ENCODE data around the gene CLNK.

CLNK gene

GRCh38 chr4:10656988-10657387, 27.6 kb downstream of the CLNK start:
- H3K4me3 Mint-ChIP-seq = no peak overlapping the region
- no peak for ATAC-seq
- H3K9me3 Mint-ChIP-seq = peaks cover 7% of the 10 kb centered on the region
- H3K4me1 Mint-ChIP-seq = peaks cover 21% of the 10 kb centered on the region
- no peaks in the 10 kb centered on the region for H3K27me3 Mint-ChIP-seq
- peaks cover 10% of the 10 kb centered on the region for H3K36me3 Mint-ChIP-seq
- no peak overlapping the region for H3K27ac Mint-ChIP-seq

GRCh38 chr4:10656420-10656819, 28.1 kb downstream of the CLNK start:
- Mint-ChIP-seq H3K9me3 (peaks cover 7% of the 10 kb centered on the region), H3K4me3 (no peak overlapping the region), H3K27ac (no peak overlapping the region), H3K4me1 (peaks cover 21% of the 10 kb centered on the region), H3K27me3 (no peaks in the 10 kb centered on the region), H3K36me3 (peaks cover 10% of the 10 kb centered on the region)
- ATAC-seq = no peak

DNA sequence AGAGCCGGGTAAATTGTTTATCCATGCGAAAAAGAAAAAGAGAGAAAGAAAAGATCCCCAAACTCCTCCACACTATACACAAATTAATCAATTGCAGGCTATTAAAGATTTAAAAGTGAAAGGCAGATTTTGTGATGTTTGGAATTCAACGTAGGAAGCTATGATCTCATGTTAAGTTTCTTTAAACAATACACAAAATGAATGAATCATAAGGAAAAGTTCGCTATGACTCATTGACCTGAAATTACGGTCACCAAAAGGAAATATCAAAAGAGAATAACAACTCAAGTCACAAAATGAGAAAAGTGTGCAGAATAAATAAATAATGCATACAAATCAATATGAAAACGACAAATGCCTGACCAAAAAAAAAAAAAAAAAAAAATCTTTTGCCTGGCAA, 28.6 kb downstream of the CLNK start:
- peaks cover 10% of the 10 kb centered on the region for H3K36me3 Mint-ChIP-seq
- ATAC-seq = no peak
- H3K4me1 Mint-ChIP-seq = peaks cover 21% of the 10 kb centered on the region
- peaks cover 7% of the 10 kb centered on the region for H3K9me3 Mint-ChIP-seq
- no peak overlapping the region for H3K4me3 Mint-ChIP-seq
- H3K27ac Mint-ChIP-seq = no peak overlapping the region
- H3K27me3 Mint-ChIP-seq = no peaks in the 10 kb centered on the region

GRCh38 chr4:10648479-10648878, 36.1 kb downstream of the CLNK start:
- H3K27ac Mint-ChIP-seq = no peak overlapping the region
- peaks cover 3% of the 10 kb centered on the region for H3K9me3 Mint-ChIP-seq
- no peaks in the 10 kb centered on the region for H3K4me1 Mint-ChIP-seq
- H3K27me3 Mint-ChIP-seq = no peaks in the 10 kb centered on the region
- peaks cover 4% of the 10 kb centered on the region for H3K36me3 Mint-ChIP-seq
- ATAC-seq = no peak
- no peak overlapping the region for H3K4me3 Mint-ChIP-seq

GRCh38 chr4:10647846-10648245, 36.7 kb downstream of the CLNK start:
- H3K4me3 Mint-ChIP-seq = no peak overlapping the region
- H3K27ac Mint-ChIP-seq = no peak overlapping the region
- no peaks in the 10 kb centered on the region for H3K27me3 Mint-ChIP-seq
- peaks cover 2% of the 10 kb centered on the region for H3K9me3 Mint-ChIP-seq
- H3K4me1 Mint-ChIP-seq = no peaks in the 10 kb centered on the region
- no peak for ATAC-seq
- peaks cover 5% of the 10 kb centered on the region for H3K36me3 Mint-ChIP-seq

DNA sequence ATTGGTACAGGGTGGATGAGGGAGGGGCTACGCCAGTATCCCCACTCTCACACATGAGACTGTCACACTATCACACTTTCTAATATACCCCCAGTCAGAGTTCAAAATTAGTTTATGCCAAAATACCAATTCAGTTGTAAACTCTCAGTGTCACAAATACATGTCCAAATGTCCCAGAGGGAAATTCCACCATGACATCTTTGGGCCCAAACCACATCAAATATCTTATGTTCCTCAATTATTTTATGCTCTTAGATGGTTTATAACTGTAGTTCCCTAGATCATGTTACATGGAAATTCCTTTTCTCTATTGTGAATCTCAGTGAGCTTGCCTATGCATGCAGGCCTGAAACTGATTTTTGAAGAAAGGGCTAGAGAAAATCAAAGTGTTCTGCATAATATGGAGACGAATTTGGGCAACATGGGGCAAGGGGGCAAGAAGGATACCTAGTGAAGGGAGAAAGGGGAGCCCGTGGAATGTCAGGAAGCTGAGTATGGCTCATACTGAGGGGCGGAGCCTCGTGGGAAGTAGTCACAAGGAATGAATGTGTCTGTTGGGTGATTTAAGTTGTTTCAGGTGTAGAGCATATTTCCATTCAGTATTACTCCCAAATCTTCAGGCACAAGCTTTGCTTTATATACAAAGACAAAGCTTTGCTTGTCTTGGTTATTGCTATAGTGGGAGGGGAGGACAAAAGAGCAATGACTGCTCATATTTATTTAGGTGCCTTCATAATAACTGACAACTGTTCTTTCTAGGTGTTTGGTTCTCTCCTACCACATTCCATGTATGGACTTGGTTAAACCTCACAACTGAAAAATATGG, 40.8 kb downstream of the CLNK start:
- H3K36me3 Mint-ChIP-seq = peaks cover 22% of the 10 kb centered on the region
- peaks cover 7% of the 10 kb centered on the region for H3K9me3 Mint-ChIP-seq
- no peak overlapping the region for H3K4me3 Mint-ChIP-seq
- peaks cover 10% of the 10 kb centered on the region for H3K4me1 Mint-ChIP-seq
- ATAC-seq = no peak
- H3K27me3 Mint-ChIP-seq = no peaks in the 10 kb centered on the region
- no peak overlapping the region for H3K27ac Mint-ChIP-seq

- H3K4me1 Mint-ChIP-seq = peaks cover 10% of the 10 kb centered on the region
- peaks cover 7% of the 10 kb centered on the region for H3K9me3 Mint-ChIP-seq
- H3K27ac Mint-ChIP-seq = no peak overlapping the region
- no peaks in the 10 kb centered on the region for H3K27me3 Mint-ChIP-seq
- no peak overlapping the region for H3K4me3 Mint-ChIP-seq
- no peak for ATAC-seq
- H3K36me3 Mint-ChIP-seq = peaks cover 22% of the 10 kb centered on the region
These were observed 43.9 kb downstream of the CLNK start for GRCh38 chr4:10640561-10641201.

- Mint-ChIP-seq H3K4me1 (peaks cover 10% of the 10 kb centered on the region), H3K4me3 (no peak overlapping the region), H3K27ac (no peak overlapping the region), H3K36me3 (peaks cover 22% of the 10 kb centered on the region), H3K9me3 (peaks cover 7% of the 10 kb centered on the region), H3K27me3 (no peaks in the 10 kb centered on the region)
- ATAC-seq = no peak
These were observed 44.9 kb downstream of the CLNK start for GRCh38 chr4:10639664-10640063.

DNA sequence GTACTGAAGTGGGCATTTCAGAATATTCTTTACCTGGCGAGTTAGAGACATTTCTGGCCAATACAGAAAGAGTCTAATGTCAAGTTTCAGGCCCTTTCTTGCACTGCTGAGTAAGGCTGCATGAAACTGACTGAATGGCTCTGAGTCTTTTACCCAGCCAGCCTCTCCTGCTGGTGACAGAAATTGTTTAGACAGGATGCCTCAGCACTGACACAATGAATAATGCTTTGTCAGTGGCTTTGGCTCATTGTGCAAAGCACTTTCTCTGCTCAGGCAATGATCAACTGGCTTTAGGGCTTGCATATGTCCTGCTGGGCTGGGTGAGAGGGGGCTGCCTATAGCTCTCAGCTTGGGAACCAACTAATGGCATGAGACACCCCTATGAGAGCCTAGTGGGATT, 45.5 kb downstream of the CLNK start:
- Mint-ChIP-seq H3K9me3 (peaks cover 7% of the 10 kb centered on the region), H3K4me1 (peaks cover 10% of the 10 kb centered on the region), H3K27me3 (no peaks in the 10 kb centered on the region), H3K36me3 (peaks cover 22% of the 10 kb centered on the region), H3K4me3 (no peak overlapping the region), H3K27ac (no peak overlapping the region)
- ATAC-seq = no peak

GRCh38 chr4:10635091-10635490, 49.5 kb downstream of the CLNK start:
- Mint-ChIP-seq H3K36me3 (peaks cover 5% of the 10 kb centered on the region), H3K4me3 (no peak overlapping the region), H3K9me3 (peaks cover 3% of the 10 kb centered on the region), H3K27ac (no peak overlapping the region), H3K4me1 (no peaks in the 10 kb centered on the region), H3K27me3 (no peaks in the 10 kb centered on the region)
- ATAC-seq = no peak

GRCh38 chr4:10629394-10629793, 55.2 kb downstream of the CLNK start:
- H3K27ac Mint-ChIP-seq = no peak overlapping the region
- no peak for ATAC-seq
- H3K36me3 Mint-ChIP-seq = peaks cover 5% of the 10 kb centered on the region
- peaks cover 3% of the 10 kb centered on the region for H3K9me3 Mint-ChIP-seq
- no peak overlapping the region for H3K4me3 Mint-ChIP-seq
- no peaks in the 10 kb centered on the region for H3K27me3 Mint-ChIP-seq
- peaks cover 12% of the 10 kb centered on the region for H3K4me1 Mint-ChIP-seq

DNA sequence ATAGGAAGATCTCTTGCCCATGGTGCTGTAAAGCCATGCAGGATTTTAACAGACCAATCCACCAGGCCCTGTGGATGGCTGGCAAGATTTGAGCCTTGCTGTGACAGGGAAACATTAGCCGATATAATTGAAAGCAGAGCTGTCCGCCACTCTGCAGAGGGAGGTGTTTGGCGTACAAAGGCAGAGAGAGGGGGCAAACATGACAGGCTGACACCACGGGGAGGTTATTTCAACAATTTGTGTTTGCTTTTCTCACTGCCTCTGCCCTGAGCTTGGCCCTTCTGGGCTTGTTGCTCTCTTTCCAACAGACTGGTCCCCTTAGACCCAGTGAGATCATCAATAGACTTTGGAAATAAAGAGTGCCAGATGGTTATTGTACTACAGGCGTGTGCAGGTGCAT, 59.4 kb downstream of the CLNK start:
- H3K36me3 Mint-ChIP-seq = no peaks in the 10 kb centered on the region
- no peaks in the 10 kb centered on the region for H3K27me3 Mint-ChIP-seq
- H3K9me3 Mint-ChIP-seq = no peaks in the 10 kb centered on the region
- H3K27ac Mint-ChIP-seq = peak overlapping the region; percentile 31
- H3K4me3 Mint-ChIP-seq = no peak overlapping the region
- H3K4me1 Mint-ChIP-seq = peaks cover 12% of the 10 kb centered on the region
- no peak for ATAC-seq

- Mint-ChIP-seq H3K9me3 (no peaks in the 10 kb centered on the region), H3K36me3 (no peaks in the 10 kb centered on the region), H3K4me3 (no peak overlapping the region), H3K27me3 (no peaks in the 10 kb centered on the region), H3K4me1 (peaks cover 18% of the 10 kb centered on the region), H3K27ac (no peak overlapping the region)
- ATAC-seq = no peak
These were observed 60.7 kb downstream of the CLNK start for GRCh38 chr4:10623862-10624261.

DNA sequence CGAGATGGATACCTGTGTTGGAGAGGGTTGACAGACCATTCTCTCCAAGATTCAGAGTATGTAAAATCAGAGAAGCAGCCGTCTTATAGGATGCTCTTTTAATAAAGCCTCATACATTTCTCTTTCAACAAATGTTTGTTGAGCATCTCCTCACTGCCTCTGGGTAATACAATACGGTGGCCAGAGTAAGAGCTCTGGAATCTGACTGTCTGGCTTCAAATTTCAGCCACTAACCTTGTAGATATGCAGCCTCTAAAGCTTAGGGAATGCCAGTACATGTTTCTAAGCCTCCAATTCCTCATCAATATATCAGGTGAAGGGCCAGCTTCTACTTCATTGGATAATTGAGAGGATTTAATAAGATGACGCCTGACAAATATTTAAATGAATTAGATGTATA, 61.3 kb downstream of the CLNK start:
- ATAC-seq = no peak

DNA sequence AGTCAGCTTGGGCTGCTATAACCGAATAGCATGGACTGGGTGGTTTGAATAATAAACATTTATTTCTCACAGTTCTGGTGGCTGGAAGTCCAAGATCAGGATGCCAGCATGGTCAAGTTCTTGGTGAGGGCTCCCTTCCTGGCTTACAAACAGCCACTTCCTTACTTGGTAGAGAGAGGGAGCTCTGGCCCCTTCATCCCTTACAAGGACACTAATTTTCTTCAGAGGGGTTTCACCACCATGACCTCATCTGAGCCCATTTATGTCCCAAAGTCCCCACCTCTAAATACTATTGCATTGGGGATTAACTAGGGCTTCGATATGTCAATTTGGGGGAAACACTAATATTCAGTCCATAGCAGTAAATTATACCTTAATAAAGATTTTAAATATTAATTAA, 61.8 kb downstream of the CLNK start:
- Mint-ChIP-seq H3K4me1 (peaks cover 14% of the 10 kb centered on the region), H3K9me3 (no peaks in the 10 kb centered on the region), H3K27me3 (no peaks in the 10 kb centered on the region), H3K36me3 (peaks cover 8% of the 10 kb centered on the region), H3K4me3 (no peak overlapping the region), H3K27ac (no peak overlapping the region)
- ATAC-seq = peak; percentile 50

More for the DNA sequence above, 61.3 kb downstream of the CLNK start:
- Mint-ChIP-seq H3K27ac (no peak overlapping the region), H3K36me3 (peaks cover 3% of the 10 kb centered on the region), H3K4me1 (peaks cover 18% of the 10 kb centered on the region), H3K4me3 (no peak overlapping the region), H3K9me3 (no peaks in the 10 kb centered on the region), H3K27me3 (no peaks in the 10 kb centered on the region)

GRCh38 chr4:10620935-10621488, 63.6 kb downstream of the CLNK start:
- Mint-ChIP-seq H3K4me3 (no peak overlapping the region), H3K27ac (no peak overlapping the region), H3K9me3 (no peaks in the 10 kb centered on the region), H3K27me3 (no peaks in the 10 kb centered on the region), H3K36me3 (peaks cover 8% of the 10 kb centered on the region), H3K4me1 (peaks cover 14% of the 10 kb centered on the region)
- no peak for ATAC-seq

All from stimulated activated memory B cell treated with anti-CD40 and anti-IgM and Interleukin-4, amounts not matched to agents 10 μg/mL and 1 μg/mL and 100 μg/mL, for 72 hours (primary cell).